ENCODE results near the gene CDH16. TPM values are rescaled to one million over a fixed set of nuclear protein-coding genes. Genes with fewer than 3 reads are reported as not detected.

CDH16 gene
- total RNA-seq, 1 donor from 2014 or later = not detected

DNA sequence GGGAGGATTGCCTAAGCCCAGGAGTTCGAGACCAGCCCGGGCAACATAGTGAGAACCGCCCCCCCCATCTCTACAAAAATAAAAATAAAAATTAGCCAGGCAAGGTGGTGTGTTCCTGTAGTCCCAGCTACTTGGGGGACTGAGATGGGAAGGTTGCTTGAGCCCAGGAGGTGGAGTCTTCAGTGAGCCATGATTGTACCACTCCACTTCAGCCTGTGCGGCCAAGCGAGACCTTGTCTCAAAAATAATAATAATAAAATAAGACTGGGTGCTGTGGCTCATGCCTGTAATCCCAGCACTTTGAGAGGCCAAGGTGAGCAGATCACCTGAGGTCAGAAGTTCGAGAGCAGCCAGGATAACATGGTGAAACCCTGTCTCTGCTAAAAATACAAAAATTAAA lies 26.9 kb downstream of the CDH16 start:
- Histone ChIP-seq H3K4me1 (ENCODE audit: insufficient read depth, low read length) (peaks cover 3% of the 10 kb centered on the region), H3K79me2 (ENCODE audit: insufficient read depth, low read length) (no peaks in the 10 kb centered on the region), H3K36me3 (ENCODE audit: insufficient read depth, low read length) (no peaks in the 10 kb centered on the region), H3K4me3 (ENCODE audit: insufficient read depth, low read depth, low read length) (no peak overlapping the region), H3K4me2 (ENCODE audit: low read length) (no peak overlapping the region), H3K9ac (ENCODE audit: low read length) (no peak overlapping the region), H2AFZ (ENCODE audit: low read depth, low read length) (no peak overlapping the region), H3K9me3 (ENCODE audit: insufficient read depth, low read depth, low read length) (no peaks in the 10 kb centered on the region), H3K27ac (ENCODE audit: low read depth, low read length) (no peak overlapping the region), H4K20me1 (ENCODE audit: insufficient read depth, low read length) (peaks cover 20% of the 10 kb centered on the region), H3K27me3 (ENCODE audit: insufficient read depth, low read length) (no peaks in the 10 kb centered on the region)
- Mint-ChIP-seq H3K4me1 (ENCODE audit: low read depth, unreplicated experiment) (peaks cover 1% of the 10 kb centered on the region), H3K27me3 (ENCODE audit: low read depth, unreplicated experiment) (peaks cover 4% of the 10 kb centered on the region), H3K4me3 (ENCODE audit: unreplicated experiment) (no peak overlapping the region), H3K27ac (ENCODE audit: unreplicated experiment) (no peak overlapping the region), H3K36me3 (ENCODE audit: low read depth, unreplicated experiment) (peaks cover 3% of the 10 kb centered on the region), H3K9me3 (ENCODE audit: unreplicated experiment) (no peaks in the 10 kb centered on the region)
- DNase-seq (ENCODE audit: low read depth) (no peak), FAIRE-seq (no peak)
- no peak for TF ChIP-seq EZH2 (IDR thresholded peaks at IDR 0.05; ENCODE audit: insufficient read depth, low read length)

GRCh38 chr16:66891360-66891759 lies 27.3 kb downstream of the CDH16 start:
- H3K27ac ChIP-seq (ENCODE audit: low read depth, low read length) = no peak overlapping the region
- no peak for FAIRE-seq
- no peak for TF ChIP-seq EZH2 (IDR thresholded peaks at IDR 0.05; ENCODE audit: insufficient read depth, low read length)
- no peak for TF ChIP-seq CTCF (IDR thresholded peaks at IDR 0.05; ENCODE audit: insufficient read depth, low read depth, low read length)

GRCh38 chr16:66890799-66891198 lies 27.9 kb downstream of the CDH16 start:
- Histone ChIP-seq H2AFZ (ENCODE audit: low read depth, low read length) (no peak overlapping the region), H3K79me2 (ENCODE audit: insufficient read depth, low read length) (no peaks in the 10 kb centered on the region), H3K4me1 (ENCODE audit: insufficient read depth, low read length) (peaks cover 3% of the 10 kb centered on the region), H3K27ac (ENCODE audit: low read depth, low read length) (no peak overlapping the region), H3K27me3 (ENCODE audit: insufficient read depth, low read length) (no peaks in the 10 kb centered on the region), H3K36me3 (ENCODE audit: insufficient read depth, low read length) (peaks cover under 1% of the 10 kb centered on the region), H3K9ac (ENCODE audit: low read length) (no peak overlapping the region), H3K4me2 (ENCODE audit: low read length) (no peak overlapping the region), H4K20me1 (ENCODE audit: insufficient read depth, low read length) (peaks cover 28% of the 10 kb centered on the region), H3K9me3 (ENCODE audit: insufficient read depth, low read depth, low read length) (no peaks in the 10 kb centered on the region), H3K4me3 (ENCODE audit: insufficient read depth, low read depth, low read length) (no peak overlapping the region)
- peaks cover 3% of the 10 kb centered on the region for H3K36me3 Mint-ChIP-seq (ENCODE audit: low read depth, unreplicated experiment)
- no peak overlapping the region for H3K27ac Mint-ChIP-seq (ENCODE audit: unreplicated experiment)
- no peaks in the 10 kb centered on the region for H3K9me3 Mint-ChIP-seq (ENCODE audit: unreplicated experiment)
- no peak overlapping the region for H3K4me3 Mint-ChIP-seq (ENCODE audit: unreplicated experiment)
- peaks cover 10% of the 10 kb centered on the region for H3K4me1 Mint-ChIP-seq (ENCODE audit: low read depth, unreplicated experiment)
- TF ChIP-seq CTCF (IDR thresholded peaks at IDR 0.05; ENCODE audit: insufficient read depth, low read depth, low read length) (no peak), EZH2 (IDR thresholded peaks at IDR 0.05; ENCODE audit: insufficient read depth, low read length) (no peak)
- no peak for FAIRE-seq
- H3K27me3 Mint-ChIP-seq (ENCODE audit: low read depth, unreplicated experiment) = peaks cover 2% of the 10 kb centered on the region
- DNase-seq (ENCODE audit: low read depth) = no peak

More at GRCh38 chr16:66891360-66891759, 27.3 kb downstream of the CDH16 start:
- Histone ChIP-seq H3K9me3 (ENCODE audit: insufficient read depth, low read depth, low read length) (no peaks in the 10 kb centered on the region), H3K4me2 (ENCODE audit: low read length) (no peak overlapping the region), H3K36me3 (ENCODE audit: insufficient read depth, low read length) (no peaks in the 10 kb centered on the region), H3K27me3 (ENCODE audit: insufficient read depth, low read length) (no peaks in the 10 kb centered on the region), H4K20me1 (ENCODE audit: insufficient read depth, low read length) (peaks cover 24% of the 10 kb centered on the region), H3K4me1 (ENCODE audit: insufficient read depth, low read length) (peaks cover 3% of the 10 kb centered on the region), H2AFZ (ENCODE audit: low read depth, low read length) (no peak overlapping the region), H3K9ac (ENCODE audit: low read length) (no peak overlapping the region), H3K4me3 (ENCODE audit: insufficient read depth, low read depth, low read length) (no peak overlapping the region), H3K79me2 (ENCODE audit: insufficient read depth, low read length) (no peaks in the 10 kb centered on the region)
- Mint-ChIP-seq H3K4me1 (ENCODE audit: low read depth, unreplicated experiment) (peaks cover 6% of the 10 kb centered on the region), H3K27ac (ENCODE audit: unreplicated experiment) (no peak overlapping the region), H3K27me3 (ENCODE audit: low read depth, unreplicated experiment) (peaks cover 4% of the 10 kb centered on the region), H3K4me3 (ENCODE audit: unreplicated experiment) (no peak overlapping the region), H3K9me3 (ENCODE audit: unreplicated experiment) (no peaks in the 10 kb centered on the region), H3K36me3 (ENCODE audit: low read depth, unreplicated experiment) (peaks cover 3% of the 10 kb centered on the region)
- no peak for DNase-seq (ENCODE audit: low read depth)
